Putamen (tissue), 1 donor: ENCODE data around the gene SEC14L1.
"Not testable (repeated sequence)": the region's sequence is repeated elsewhere in the genome, so short reads cannot be mapped to it uniquely, and the experiment has no call there.

ENCODE experiments used
- DNase-seq: peaks from one replicate; pipeline ENCODE4 v3.0.0-alpha.2; 2016; ENCODE audit warnings: low spot score

SEC14L1 gene

GRCh38 chr17:77141846-77142449 is 1.2 kb downstream of the SEC14L1 start:
- no peak for DNase-seq

- no peak for DNase-seq
Measured at GRCh38 chr17:77142689-77143088, 1.9 kb downstream of the SEC14L1 start.

GRCh38 chr17:77143306-77143705 is 2.5 kb downstream of the SEC14L1 start:
- DNase-seq = no peak

DNA sequence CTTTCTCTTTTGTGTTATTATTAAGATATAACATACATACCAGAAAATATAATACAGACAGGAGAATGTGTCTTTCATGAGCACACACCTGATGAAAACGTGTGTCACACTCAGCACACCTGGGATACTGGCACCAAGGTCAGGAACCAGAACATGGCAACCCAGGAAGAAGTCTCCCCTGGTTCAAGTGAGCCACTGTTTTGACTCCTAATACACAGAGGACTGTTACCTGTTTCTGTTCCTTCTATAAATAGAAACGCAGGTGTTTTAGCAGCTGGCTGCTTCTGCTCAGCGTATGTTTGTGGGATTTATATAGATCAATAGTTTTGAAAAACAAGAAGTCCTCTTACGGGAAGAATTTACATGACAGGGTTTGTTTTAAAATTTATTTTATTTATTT is 3.5 kb downstream of the SEC14L1 start:
- DNase-seq = no peak

- DNase-seq = no peak
Measured at GRCh38 chr17:77145224-77145611, 4.4 kb downstream of the SEC14L1 start.

DNA sequence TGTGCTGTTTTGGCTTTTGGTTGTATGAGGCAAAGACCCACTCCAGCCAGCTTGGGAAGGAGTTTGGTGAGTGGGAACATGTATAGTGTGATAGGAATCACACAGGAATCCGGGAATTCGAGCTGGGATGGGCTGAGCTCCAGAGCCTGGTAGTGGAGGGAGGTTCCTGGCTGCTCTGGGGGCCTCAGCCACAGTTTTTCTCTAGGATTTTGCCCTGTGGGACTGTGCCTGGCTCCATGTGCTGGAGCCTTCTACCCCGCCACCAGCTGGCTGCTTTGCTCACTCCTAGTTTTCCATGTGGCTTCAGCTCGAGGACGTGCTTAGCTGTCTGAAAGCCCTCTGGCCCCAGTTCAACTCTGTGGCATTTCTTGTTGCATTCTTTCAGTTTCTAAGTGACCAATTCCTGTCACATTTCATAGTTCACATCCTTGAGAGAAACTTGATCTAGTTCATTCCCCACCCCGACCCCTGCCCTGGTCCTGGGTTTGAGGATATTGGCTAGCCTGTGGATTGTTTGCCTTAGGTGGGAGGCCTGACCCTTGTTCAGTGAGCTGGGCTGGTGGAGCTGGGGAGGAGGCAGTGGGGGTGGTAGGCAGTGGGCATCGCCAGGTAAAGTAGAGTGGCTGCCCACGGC is 5.0 kb downstream of the SEC14L1 start:
- peak; percentile 71 for DNase-seq

DNA sequence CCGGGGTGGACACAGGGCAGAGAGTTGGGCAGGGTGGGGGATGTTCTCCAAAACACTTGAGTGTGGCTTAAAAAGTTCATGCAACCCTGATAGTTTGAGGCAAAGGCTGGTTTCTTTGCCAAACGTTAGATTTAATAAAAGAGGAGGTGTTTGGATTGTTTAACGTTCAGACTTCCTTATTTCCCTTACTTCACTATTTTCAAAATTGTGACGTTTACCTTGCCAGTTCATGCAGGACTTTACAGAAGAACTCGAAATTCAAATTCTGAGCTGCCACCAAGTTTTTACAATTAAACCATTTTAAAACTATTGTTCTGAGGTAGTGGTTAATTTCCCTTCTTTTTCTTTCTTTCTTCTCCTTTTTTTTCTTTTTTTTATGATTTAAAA is 5.5 kb downstream of the SEC14L1 start:
- DNase-seq = no peak

DNA sequence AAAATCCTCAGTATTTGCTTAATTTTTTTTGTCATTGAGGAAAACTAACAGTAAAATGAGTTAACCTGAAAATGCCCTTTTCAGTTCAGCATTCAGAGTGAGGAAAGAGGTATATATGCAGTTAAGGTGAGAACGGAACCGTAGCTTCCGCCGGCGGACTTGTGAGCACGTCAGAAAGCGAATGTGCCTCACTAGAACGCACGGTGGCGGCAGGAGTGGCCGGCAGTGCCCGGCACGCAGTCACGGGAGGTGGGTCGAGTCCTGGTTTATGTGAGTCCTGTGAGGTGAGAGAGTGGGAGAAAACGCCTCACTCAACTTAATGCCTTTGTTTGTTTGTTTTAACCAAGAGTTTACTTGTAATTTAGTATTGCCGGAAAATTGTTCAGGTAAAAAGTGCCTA is 6.1 kb downstream of the SEC14L1 start:
- DNase-seq = no peak

- no peak for DNase-seq
Measured at GRCh38 chr17:77147357-77147801, 6.6 kb downstream of the SEC14L1 start.

DNA sequence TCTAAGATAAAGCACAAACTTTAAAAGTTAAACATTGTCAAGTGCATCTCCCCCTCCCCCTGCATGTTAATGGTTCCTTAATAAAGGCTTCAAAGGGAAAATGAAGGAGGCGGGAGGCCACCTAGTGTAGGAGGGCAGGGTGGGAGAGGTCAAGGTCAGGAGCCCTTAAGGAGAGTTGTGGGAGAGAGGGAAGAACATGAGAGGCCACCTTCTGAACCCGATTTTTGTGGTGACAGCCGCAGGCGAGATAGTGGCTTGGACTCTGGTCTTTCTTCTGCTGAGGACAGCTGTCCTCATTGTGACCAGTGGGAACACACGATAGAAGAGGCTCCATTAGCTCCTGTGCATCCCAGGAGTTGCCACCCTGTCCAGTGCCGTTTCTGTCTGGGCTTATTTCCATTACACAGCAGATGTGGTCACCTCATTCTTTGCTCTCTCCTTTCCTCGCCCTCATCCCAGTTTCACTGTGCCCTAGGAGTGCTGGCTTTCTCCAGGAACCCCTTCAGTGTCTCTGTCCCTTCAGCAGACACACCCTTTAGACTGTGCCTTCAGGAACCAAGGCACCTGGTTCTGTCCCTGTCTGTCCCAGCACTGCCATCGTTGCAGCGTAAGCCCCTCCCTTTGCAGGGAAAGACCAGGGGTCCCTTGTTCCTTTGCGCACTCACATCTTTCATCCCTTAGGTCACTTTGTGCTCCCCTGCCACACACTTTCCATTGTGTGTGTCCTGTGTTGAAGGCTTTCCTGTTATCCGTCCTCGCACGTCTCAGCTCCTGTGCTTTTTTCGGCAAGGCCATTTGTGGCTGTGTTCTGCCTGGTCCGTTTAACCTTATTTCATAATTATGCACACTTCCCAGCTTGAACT is 7.5 kb downstream of the SEC14L1 start:
- DNase-seq = no peak

GRCh38 chr17:77148940-77149510 is 8.3 kb downstream of the SEC14L1 start:
- no peak for DNase-seq

- DNase-seq = no peak
Measured at GRCh38 chr17:77150196-77150595, 9.4 kb downstream of the SEC14L1 start.

DNA sequence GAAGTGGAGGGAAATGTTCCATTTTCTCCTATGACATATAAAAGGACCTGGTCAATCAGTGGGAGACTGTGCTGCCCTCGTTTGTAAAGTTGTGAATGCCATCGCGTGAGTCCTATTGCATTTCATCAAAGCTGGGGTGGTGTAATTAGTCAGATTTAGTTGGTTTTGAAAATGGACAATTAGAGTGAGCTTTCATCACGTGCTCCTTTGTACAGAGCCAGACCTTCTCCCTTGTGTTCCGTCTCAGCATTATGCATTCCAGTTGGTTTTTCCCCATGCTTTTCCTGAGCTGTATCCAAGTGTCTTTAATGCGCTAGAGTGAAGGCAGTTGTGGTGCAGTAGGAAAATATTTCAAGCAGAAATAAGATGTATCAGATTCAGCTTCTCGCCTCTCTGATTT is 10.4 kb downstream of the SEC14L1 start:
- no peak for DNase-seq

DNA sequence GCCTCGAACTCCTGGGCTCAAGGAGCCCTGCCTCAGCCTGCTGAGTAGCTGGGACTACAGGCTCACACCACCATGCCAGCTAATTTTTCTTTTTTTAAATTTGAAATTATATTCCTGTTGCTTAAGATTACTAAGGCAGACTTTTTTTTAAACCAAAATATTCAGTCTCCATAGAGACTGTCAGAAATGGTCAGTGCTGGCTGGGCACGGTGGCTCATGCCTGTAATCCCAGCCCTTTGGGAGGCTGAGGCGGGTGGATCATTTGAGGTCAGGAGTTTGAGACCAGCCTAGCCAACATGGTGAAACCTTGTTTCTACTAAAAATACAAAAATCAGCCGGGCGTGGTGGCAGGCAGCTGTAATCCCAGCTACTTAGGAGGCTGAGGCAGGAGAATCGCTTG is 11.3 kb downstream of the SEC14L1 start:
- DNase-seq = not testable (repeated sequence)

GRCh38 chr17:77153472-77153871 is 12.7 kb downstream of the SEC14L1 start:
- DNase-seq = no peak

- no peak for DNase-seq
Measured at GRCh38 chr17:77153999-77154586, 13.3 kb downstream of the SEC14L1 start.

DNA sequence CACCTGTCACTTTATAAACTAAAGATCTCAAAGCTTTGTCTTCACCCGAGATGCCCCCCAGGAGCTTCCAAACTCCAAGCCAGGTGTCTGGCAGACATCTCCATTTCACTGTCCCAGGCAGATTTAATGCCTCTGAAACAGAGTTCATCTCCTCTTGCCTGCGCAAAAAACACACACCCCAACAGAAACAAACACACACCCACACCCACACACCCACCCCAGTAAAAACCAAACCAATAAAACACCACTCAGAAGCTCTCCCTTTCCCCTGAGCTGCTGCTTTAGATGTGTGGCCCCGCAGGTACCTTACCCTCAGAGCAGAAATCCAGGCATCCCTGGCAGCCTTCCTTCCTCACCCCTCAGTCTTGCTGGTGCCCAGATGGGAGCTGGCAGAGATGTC is 14.4 kb downstream of the SEC14L1 start:
- no peak for DNase-seq

GRCh38 chr17:77157766-77158165 is 17.0 kb downstream of the SEC14L1 start:
- DNase-seq = not testable (repeated sequence)

GRCh38 chr17:77160091-77160874 is 19.5 kb downstream of the SEC14L1 start:
- no peak for DNase-seq

GRCh38 chr17:77160875-77161530 is 20.2 kb downstream of the SEC14L1 start:
- no peak for DNase-seq

GRCh38 chr17:77161953-77162352 is 21.2 kb downstream of the SEC14L1 start:
- no peak for DNase-seq
